ENCODE results near the gene EGFL7. TPM values are rescaled to one million over a fixed set of nuclear protein-coding genes. Genes with fewer than 3 reads are reported as not detected.

The EGFL7 gene
- total and polyA plus RNA-seq, 2 of the 8 experiments (the other 6 are each of a cell fraction or from before 2014, with no cell fraction given), result 37.8 to 53.4 TPM

- TF ChIP-seq HDAC2 (IDR thresholded peaks at IDR 0.05; ENCODE audit: borderline replicate concordance in 1 of 2, low read depth in 2 of 2, low read length in 2 of 2) (no peak), TEAD4 (IDR thresholded peaks at IDR 0.05; ENCODE audit: low read depth, low read length) (no peak), CEBPB (IDR thresholded peaks at IDR 0.05; ENCODE audit: low read depth, low read length) (no peak), TAF7 (optimal IDR thresholded peaks at IDR 0.05; ENCODE audit: borderline replicate concordance, low read depth, low read length) (no peak), SUZ12 (IDR thresholded peaks at IDR 0.05; ENCODE audit: low read length) (no peak), PHF8 (conservative IDR thresholded peaks at IDR 0.05; ENCODE audit: low read depth, low read length) (no peak), JUND (IDR thresholded peaks at IDR 0.05; ENCODE audit: low read length) (no peak)
Measured at GRCh38 chr9:136618580-136619547, 43.9 kb upstream of the EGFL7 start (continued).
